GM12878 (cell line): ENCODE measurements around the gene RTEL1. TPM values are rescaled to one million over a fixed set of nuclear protein-coding genes. Genes with fewer than 3 reads are reported as not detected.

ENCODE experiments used
- ATAC-seq: fragments of 200-7000 bp; cut with Tn5 transposase; 3 replicates; pipeline ENCODE4 v1.9.1; 2020; ENCODE audit warnings: mild to moderate bottlenecking, moderate library complexity
- BruUV-seq: library from RNA; stranded (reverse); fragments of 400-500 nt; replicated peaks from 2 replicates; lab custom pipeline; 2021; lab: Mats Ljungman, UMichigan
- CTCF ChIA-PET: fragments of 300-600 bp; sonication (Branson Sonifier 250); formaldehyde crosslinking; extraction: SDS; loops from one replicate; lab custom pipeline; 2021; ENCODE audit warnings: inconsistent platforms; lab: Yijun Ruan, JAX
- POLR2A ChIA-PET: fragments of 350-600 bp; formaldehyde crosslinking; extraction: SDS; loops from one replicate; lab custom pipeline; 2021; ENCODE audit warnings: inconsistent platforms; lab: Charles Lee
- RAD21 ChIA-PET: fragments of 300-600 bp; sonication (Branson Sonifier 250); formaldehyde crosslinking; loops from one replicate; lab custom pipeline; 2023; ENCODE audit warnings: antibody characterized with exemption; ENCODE audit not compliant: unreplicated experiment; lab: Charles Lee
- SMC1A ChIA-PET: fragments of 300-600 bp; sonication (Branson Sonifier 250); formaldehyde crosslinking; loops from one replicate; lab custom pipeline; 2023; ENCODE audit not compliant: unreplicated experiment, uncharacterized antibody; lab: Charles Lee
- DNase-seq: peaks from one replicate; pipeline ENCODE4 v3.0.0-alpha.2; 2011; ENCODE audit warnings: low read depth, low spot score
- FAIRE-seq: peaks from 3 replicates; lab custom pipeline; 2011; peaks lifted over from hg19 to GRCh38; lab: Jason Lieb, UNC
- H2AFZ ChIP-seq: 2 replicates; pipeline ENCODE4 v1.6.0; 2011; ENCODE audit warnings: low read depth, low read length, control low read depth; ENCODE audit not compliant: control insufficient read depth
- H3K27ac ChIP-seq: 2 replicates; pipeline ENCODE4 v1.5.1; 2011; ENCODE audit warnings: control low read depth; ENCODE audit not compliant: control insufficient read depth, insufficient read depth
- H3K27me3 ChIP-seq, 2 experiments: replicated peaks in 1 of 2; 2 replicates each; pipeline versions ENCODE4 v1.6.0 to v1.6.1; 2011; ENCODE audit warnings: low read length in 1 of 2; ENCODE audit not compliant: control insufficient read depth in 2 of 2, insufficient read depth in 2 of 2
- H3K36me3 ChIP-seq, 2 experiments: 2 replicates each; pipeline ENCODE4 v1.5.1; 2011; ENCODE audit warnings: low read length in 1 of 2; ENCODE audit not compliant: control insufficient read depth in 2 of 2, insufficient read depth in 2 of 2
- H3K4me1 ChIP-seq: 2 replicates; pipeline ENCODE4 v1.6.1; 2011; ENCODE audit warnings: mild to moderate bottlenecking, low read length, moderate library complexity, mixed read lengths; ENCODE audit not compliant: control insufficient read depth, insufficient read depth
- H3K4me2 ChIP-seq: 2 replicates; pipeline ENCODE4 v1.6.0; 2011; ENCODE audit warnings: control low read depth; ENCODE audit not compliant: control insufficient read depth, insufficient read depth
- H3K4me3 ChIP-seq: fragments of 200-600 bp; sonication (generic); 2 replicates; pipeline ENCODE4 v1.5.1; 2016
- H3K79me2 ChIP-seq: 2 replicates; pipeline ENCODE4 v1.6.0; 2011; ENCODE audit warnings: low read length; ENCODE audit not compliant: control insufficient read depth, insufficient read depth
- H3K9ac ChIP-seq: 2 replicates; pipeline ENCODE4 v1.8.0; 2011; ENCODE audit warnings: low read length, control low read depth, mixed read lengths; ENCODE audit not compliant: control insufficient read depth, insufficient read depth
- H3K9me3 ChIP-seq: replicated peaks from 3 replicates; pipeline ENCODE4 v1.5.1; 2011; ENCODE audit warnings: mild to moderate bottlenecking, low read length; ENCODE audit not compliant: control insufficient read depth, insufficient read depth
- H4K20me1 ChIP-seq: 2 replicates; pipeline ENCODE4 v1.6.0; 2011; ENCODE audit not compliant: control insufficient read depth, insufficient read depth
- BCLAF1 ChIP-seq: fragments of 450-650 bp; IDR thresholded peaks from 2 replicates; pipeline ENCODE4 v1.6.1; 2017; ENCODE audit warnings: antibody characterized with exemption, mild to moderate bottlenecking, moderate library complexity
- CEBPB ChIP-seq, 2 experiments: fragments of 150-350 bp in 1 of 2; IDR thresholded peaks; 2 replicates each; pipeline ENCODE4 v1.6.1; 2012 to 2014; ENCODE audit warnings: low read depth in 2 of 2, low read length in 2 of 2, borderline replicate concordance in 1 of 2, inconsistent platforms in 1 of 2
- CREB1 ChIP-seq: IDR thresholded peaks from 2 replicates; pipeline ENCODE4 v1.6.1; 2012; ENCODE audit warnings: low read depth, mild to moderate bottlenecking, inconsistent platforms
- ESRRA ChIP-seq: IDR thresholded peaks from 2 replicates; pipeline ENCODE4 v1.6.1; 2012; ENCODE audit warnings: mild to moderate bottlenecking, low read length, improper control_type of control experiment
- GATAD2B ChIP-seq: fragments of 450-650 bp; conservative IDR thresholded peaks from 2 replicates; pipeline ENCODE4 v1.6.1; 2017; ENCODE audit warnings: low read depth, mild to moderate bottlenecking, moderate library complexity
- JUND ChIP-seq: IDR thresholded peaks from 2 replicates; pipeline ENCODE4 v1.6.1; 2012; ENCODE audit warnings: low read depth, mild to moderate bottlenecking, low read length, improper control_type of control experiment, moderate library complexity
- MLLT1 ChIP-seq: fragments of 450-650 bp; IDR thresholded peaks from 2 replicates; pipeline ENCODE4 v1.6.1; 2016; ENCODE audit warnings: mild to moderate bottlenecking
- NRF1 ChIP-seq: conservative IDR thresholded peaks from 2 replicates; pipeline ENCODE4 v1.6.1; 2011; ENCODE audit warnings: mild to moderate bottlenecking, low read depth, low read length, improper control_type of control experiment
- RAD21 ChIP-seq: IDR thresholded peaks from 2 replicates; pipeline ENCODE4 v1.6.1; 2011; ENCODE audit warnings: mild to moderate bottlenecking, low read depth, low read length, moderate library complexity; ENCODE audit not compliant: insufficient read depth
- SMARCA5 ChIP-seq: fragments of 450-650 bp; IDR thresholded peaks from 2 replicates; pipeline ENCODE4 v1.6.1; 2017; ENCODE audit warnings: mild to moderate bottlenecking
- SREBF2 ChIP-seq: IDR thresholded peaks from 2 replicates; pipeline ENCODE4 v1.6.1; 2012; ENCODE audit warnings: mild to moderate bottlenecking, low read length
- SRF ChIP-seq, 2 experiments: IDR thresholded peaks; 2 replicates each; pipeline ENCODE4 v1.6.1; 2011; ENCODE audit warnings: low read depth in 2 of 2, low read length in 2 of 2, mild to moderate bottlenecking in 1 of 2, moderate library complexity in 1 of 2
- TARDBP ChIP-seq: IDR thresholded peaks from 2 replicates; pipeline ENCODE4 v1.6.1; 2016; ENCODE audit warnings: borderline replicate concordance
- ZBTB4 ChIP-seq: fragments of 450-650 bp; formaldehyde crosslinking; IDR thresholded peaks from 2 replicates; pipeline ENCODE4 v1.4.0; 2022; ENCODE audit warnings: mild to moderate bottlenecking, moderate library complexity
- WGBS: methylation state at CpG from one replicate; pipeline ENCODE4 v1.1.6; 2016; ENCODE audit warnings: low lambda C conversion rate; ENCODE audit not compliant: insufficient replicate concordance, insufficient coverage; ENCODE audit errors: missing lambda C conversion rate; 5-methylcytosine and 5-hydroxymethylcytosine counted together
- in situ Hi-C: fragments of 300-500 bp; cut with MboI; formaldehyde crosslinking; loops from 9 replicates; pipeline ENCODE4 v1.14.3; 2018; ENCODE audit warnings: mixed read lengths
- intact Hi-C: fragments of 100-400 bp; cut with micrococcal nuclease; formaldehyde crosslinking; loops from one replicate; pipeline ENCODE4 v1.14.2; 2022; ENCODE audit not compliant: unreplicated experiment
- polyA plus RNA-seq, 11 experiments: library from polyadenylated mRNA; depleted of rRNA in 4 of 11; unstranded in 6 of 11; stranded (reverse) in 5 of 11; fragments of >200 nt; fragmentation: Nextera tagmentation in 4 of 11; fragmentation: Illumina TruSeq in 1 of 11; extraction: Ambion mirVana in 4 of 11; extraction: Trizol in 1 of 11; gene quantifications; 1 replicate in 1 of 11; 2 replicates in 10 of 11; pipeline versions ENCODE4 v1.2.1 to v1.2.3, GENCODE V29; 2011 to 2016; ENCODE audit warnings: inconsistent platforms in 2 of 11, missing spikeins in 2 of 11, low read depth in 1 of 11
- total RNA-seq, 4 experiments: library from RNA; depleted of rRNA in 3 of 4; stranded (reverse); fragments of >200 nt in 3 of 4; fragmentation: Illumina TruSeq in 1 of 4; extraction: Trizol in 1 of 4; gene quantifications; 2 replicates each; pipeline versions ENCODE4 v1.2.1 to v1.2.3, GENCODE V29; 2013 to 2021

The RTEL1 gene
- total and polyA plus RNA-seq, 10 of the 15 experiments (the other 5 are each of a cell fraction or from before 2014, with no cell fraction given), result 0.40 to 37.2 (median 15.6) TPM; not detected in 1

GRCh38 chr20:63628246-63628975, 29.7 kb upstream of the RTEL1 start:
- intact Hi-C loops (loop anchor here (5.0 kb wide), 1 partner anchor 91 kb away; the partner anchor contains the start of gene PTK6), in situ Hi-C loops (no loop called here)
- Histone ChIP-seq H4K20me1 (no peaks in the 10 kb centered on the region), H2AFZ (peak overlapping the region; percentile 77), H3K9ac (peak overlapping the region; percentile 72), H3K4me2 (peak overlapping the region; percentile 99), H3K4me1 (peaks cover 8% of the 10 kb centered on the region), H3K4me3 (peak overlapping the region; percentile 94), H3K9me3 (no peaks in the 10 kb centered on the region), H3K27me3 (no peaks in the 10 kb centered on the region), H3K36me3 (no peaks in the 10 kb centered on the region), H3K79me2 (peaks cover 42% of the 10 kb centered on the region), H3K27ac (peak overlapping the region; percentile 73)
- DNase-seq, result peak; percentile 65
- RAD21 ChIA-PET, result interaction anchor here (1.7 kb wide), 1 partner anchor 13 kb away, joined by 33 read pairs; no protein-coding TSS in a partner anchor
- BruUV-seq, result TSS peak; percentile 82
- peak; percentile 80 for FAIRE-seq
- POLR2A ChIA-PET, result interaction anchor here (1.5 to 1.9 kb wide), 4 partner anchors 8 to 89 kb away, joined by 4 to 17 read pairs (median 8); partner anchors contain the start of gene RTEL1
- ATAC-seq, result peak; percentile 72
- SMC1A ChIA-PET, result interaction anchor here (1.2 kb wide), 1 partner anchor 13 kb away, joined by 4 read pairs; no protein-coding TSS in a partner anchor
- CTCF ChIA-PET, result no interaction called here
- 34% methylated on average over 22 of the region's 22 CpGs for WGBS
- no peak for TF ChIP-seq TARDBP
- no peak for TF ChIP-seq JUND
- no peak for TF ChIP-seq RAD21
- peak in 1 of 2 experiments; percentile 75; a peak in 2 of 4 replicates for TF ChIP-seq SRF (IDR thresholded peaks at IDR 0.05; ENCODE audit: low read depth in 2 of 2, low read length in 2 of 2)
- peak; percentile 55 for TF ChIP-seq MLLT1
- peak; percentile 68; the same call in 1 of the 2 replicates for TF ChIP-seq CREB1
- no peak for TF ChIP-seq NRF1
- TF ChIP-seq BCLAF1, result no peak
- no peak for TF ChIP-seq CEBPB (IDR thresholded peaks at IDR 0.05; ENCODE audit: borderline replicate concordance in 1 of 2, low read depth in 2 of 2, low read length in 2 of 2)
- TF ChIP-seq GATAD2B, result 0 out of 2 replicates have a peak, but pooled peaks have one; percentile 59
- peak; percentile 70; the same call in 1 of the 2 replicates for TF ChIP-seq SMARCA5
- TF ChIP-seq ESRRA, result no peak
- no peak for TF ChIP-seq ZBTB4 (CRISPR knock-in tag)
- no peak for TF ChIP-seq SREBF2
